ENCODE data around the gene EIF3L. TPM values are rescaled to one million over a fixed set of nuclear protein-coding genes. Genes with fewer than 3 reads are reported as not detected.

The EIF3L gene
- total RNA-seq, 1 experiment from 2014 or later = 739 TPM

GRCh38 chr22:37801946-37802309 lies 47.3 kb upstream of the EIF3L start:
- no peak overlapping the region for H2AFZ ChIP-seq (ENCODE audit: low read length)
- no peak overlapping the region for H2BK12ac ChIP-seq (ENCODE audit: insufficient read length, low read depth, low read length)
- no peak overlapping the region for H2AK5ac ChIP-seq (ENCODE audit: insufficient read length, low read length)
- H3K79me2 ChIP-seq (ENCODE audit: insufficient read depth, low read length) = no peaks in the 10 kb centered on the region
- no peaks in the 10 kb centered on the region for H4K20me1 ChIP-seq (ENCODE audit: control insufficient read depth, insufficient read depth, insufficient read length)
- H2BK15ac ChIP-seq (ENCODE audit: low read depth, low read length) = no peak overlapping the region
- H3K23me2 ChIP-seq (ENCODE audit: insufficient read length, low read depth, low read length, poor library complexity, severe bottlenecking) = peaks cover 47% of the 10 kb centered on the region
- peaks cover 75% of the 10 kb centered on the region for H3K27me3 Mint-ChIP-seq (ENCODE audit: low read depth)
- peaks cover 13% of the 10 kb centered on the region; the same call in 1 of the 2 replicates for H3K27me3 ChIP-seq (ENCODE audit: insufficient read depth, low read length)
- peak overlapping the region; percentile 66 to 89 for H3K4me3 Mint-ChIP-seq
- H3K36me3 Mint-ChIP-seq (ENCODE audit: insufficient read depth in 1 of 3, low read depth in 3 of 3) = no peaks in the 10 kb centered on the region; a peak in 1 of 7 replicates
- no peak overlapping the region for H4K91ac ChIP-seq (ENCODE audit: insufficient read length, low read depth, low read length)
- no peak overlapping the region for H3K23ac ChIP-seq (ENCODE audit: insufficient read length, low read depth, low read length)
- H3K14ac ChIP-seq (ENCODE audit: insufficient read depth, low read length) = no peak overlapping the region
- no peak for TF ChIP-seq CTCF (conservative IDR thresholded peaks at IDR 0.05)
- H2BK120ac ChIP-seq (ENCODE audit: low read depth, low read length, poor library complexity, severe bottlenecking) = no peak overlapping the region
- H2BK5ac ChIP-seq (ENCODE audit: insufficient read length, low read length) = no peak overlapping the region
- no peak for DNase-seq
- no peak overlapping the region; a peak in 1 of 7 replicates for H3K27ac Mint-ChIP-seq
- no peaks in the 10 kb centered on the region for H3K79me1 ChIP-seq (ENCODE audit: insufficient read depth, low read depth, low read length, poor library complexity, severe bottlenecking)
- H3K18ac ChIP-seq (ENCODE audit: insufficient read length, low read depth, low read length) = no peak overlapping the region
- WGBS (ENCODE audit: extremely low coverage, insufficient read length, low lambda C conversion rate) = no CpG with 5 or more reads among the region's 13 CpGs
- no peak overlapping the region for H2BK20ac ChIP-seq (ENCODE audit: low read depth, low read length, poor library complexity, severe bottlenecking)
- peak overlapping the region; percentile 87 for H3K4me2 ChIP-seq (ENCODE audit: insufficient read depth, insufficient read length, low read length)
- no peaks in the 10 kb centered on the region for H3K9me3 ChIP-seq (ENCODE audit: control insufficient read depth, low read depth, low read length)
- peaks cover 30 to 32% of the 10 kb centered on the region in 2 experiments for H3K4me1 Mint-ChIP-seq
- no peak overlapping the region for H3K4ac ChIP-seq (ENCODE audit: low read depth, low read length)
- peaks cover 0 to 4% of the 10 kb centered on the region in 2 experiments; a peak in 3 of 5 replicates for H3K9me3 Mint-ChIP-seq
- no peak overlapping the region for H3K27ac ChIP-seq (ENCODE audit: insufficient read length, low read depth, low read length)
- H4K8ac ChIP-seq (replicated peaks; ENCODE audit: insufficient read length, low read depth, low read length) = no peak overlapping the region
- H4K5ac ChIP-seq (ENCODE audit: insufficient read length, low read depth, low read length) = no peak overlapping the region
- H3K4me1 ChIP-seq (ENCODE audit: insufficient read depth, low read length) = no peaks in the 10 kb centered on the region; the same call in 1 of the 2 replicates
- no peak overlapping the region for H3K56ac ChIP-seq (ENCODE audit: insufficient read length, low read depth, low read length)
- no peak overlapping the region for H3T11ph ChIP-seq (ENCODE audit: low read length)
- no peak overlapping the region for H3K9ac ChIP-seq (ENCODE audit: extremely low read depth, insufficient read length, low read length)

Data from H9 (cell line).